HG03159 (cell line): ENCODE measurements around the gene S100A8.
"Not testable (repeated sequence)": the region's sequence is repeated elsewhere in the genome, so short reads cannot be mapped to it uniquely, and the experiment has no call there.

Experiments used
- ATAC-seq: cut with Tn5 transposase; IDR thresholded peaks from one replicate; pipeline ENCODE4 v1.9.1; 2021; ENCODE audit warnings: mild to moderate bottlenecking, moderate library complexity; ENCODE audit not compliant: unreplicated experiment

The S100A8 gene

DNA sequence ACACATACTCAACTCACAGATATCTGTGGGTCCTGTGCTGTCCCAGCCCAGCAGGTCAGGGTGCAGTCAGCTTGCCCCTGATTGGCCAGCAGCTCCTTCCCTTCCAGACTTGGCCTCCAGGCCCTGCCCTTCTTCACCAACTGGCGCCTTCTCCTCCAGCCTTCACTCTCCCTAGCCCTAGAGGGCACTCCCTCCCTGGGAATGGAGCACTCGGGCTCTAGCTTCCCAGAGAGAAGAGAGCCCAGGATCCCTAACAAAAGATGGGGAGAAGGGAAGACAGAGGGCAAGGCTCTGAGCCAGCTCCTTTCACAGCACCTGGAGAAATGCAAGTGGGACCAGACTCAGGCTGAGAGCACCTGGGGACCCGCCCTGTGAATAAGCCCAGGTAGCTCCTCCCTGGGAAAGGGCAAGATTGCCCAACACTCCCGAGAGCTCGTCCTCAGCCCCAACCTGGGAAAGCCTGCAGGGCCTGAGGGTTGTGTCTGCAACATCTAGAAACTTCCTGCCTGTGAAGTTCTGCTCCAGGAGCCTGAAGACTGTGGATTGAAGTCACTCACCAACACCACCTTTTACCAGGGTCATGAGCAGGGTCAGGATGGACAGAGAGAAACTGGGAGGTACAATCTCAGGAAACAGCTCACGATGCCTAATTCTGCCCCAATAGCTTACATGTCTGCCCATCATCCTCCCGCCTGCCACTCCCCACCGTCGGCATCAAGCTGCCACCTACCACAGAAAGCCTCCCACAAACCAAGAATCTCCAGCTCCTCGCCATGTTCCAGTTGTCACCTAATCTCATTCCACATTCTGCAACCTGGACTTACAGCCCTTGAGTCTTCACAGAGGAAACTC is 42.1 kb downstream of the S100A8 start, which contains the start of gene PGLYRP4:
Gene PGLYRP4 (minus strand): TSS at position 331 of the 852 bp plus-strand sequence. CDS start 909 bp downstream, outside the sequence.
- no peak for ATAC-seq

DNA sequence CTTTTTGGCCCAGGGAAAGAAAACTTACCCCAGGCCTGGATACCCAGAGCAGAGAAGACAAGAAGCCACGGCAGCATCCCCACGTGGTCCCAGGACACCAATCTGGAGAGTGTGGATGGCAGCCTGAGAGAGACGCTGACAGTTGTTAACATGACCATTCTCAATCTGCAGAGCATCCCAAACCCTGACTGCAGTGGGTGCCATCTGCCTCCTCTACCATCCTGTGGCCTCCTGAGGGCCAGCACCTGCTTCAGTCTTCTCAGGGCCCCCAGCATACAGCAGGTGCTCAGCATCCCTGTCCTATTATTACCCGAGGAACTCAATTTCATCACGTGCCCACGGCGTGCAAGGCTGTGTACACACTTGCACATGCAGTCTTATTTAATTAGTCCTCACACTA is 43.0 kb downstream of the S100A8 start:
- no peak for ATAC-seq

- ATAC-seq, result not testable (repeated sequence)
These were observed 43.8 kb downstream of the S100A8 start for GRCh38 chr1:153347049-153347448.

DNA sequence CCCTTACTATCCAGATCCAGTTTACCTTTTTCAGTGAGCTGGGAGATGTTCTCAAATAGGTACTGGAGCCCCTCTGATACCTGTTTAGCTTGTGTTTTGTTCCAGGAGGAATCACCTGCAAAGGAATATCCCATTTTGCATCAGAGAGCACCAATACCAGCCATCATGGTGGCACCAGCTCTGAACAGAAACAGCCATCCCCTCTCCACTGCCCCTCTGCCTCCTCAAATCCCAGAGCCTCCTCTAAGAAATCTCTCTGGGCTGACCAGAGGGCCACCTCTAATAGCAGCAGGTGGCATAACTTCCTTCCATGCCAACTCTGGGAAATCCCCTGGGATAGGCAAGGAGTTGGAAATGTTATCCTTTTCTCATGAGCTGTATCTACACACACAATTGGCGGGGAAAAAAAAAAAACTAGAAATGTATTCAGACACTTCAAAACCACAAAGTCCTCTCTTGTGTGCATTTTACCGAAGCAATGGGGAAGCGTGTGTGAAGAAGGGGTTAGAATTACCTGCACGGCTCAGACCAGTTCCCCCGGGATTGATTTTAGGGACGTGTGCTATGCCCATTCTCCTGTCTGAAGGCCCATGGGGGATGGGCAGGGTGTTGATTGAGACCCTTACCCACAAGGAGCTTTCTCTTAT is 44.7 kb downstream of the S100A8 start:
- ATAC-seq, result no peak

DNA sequence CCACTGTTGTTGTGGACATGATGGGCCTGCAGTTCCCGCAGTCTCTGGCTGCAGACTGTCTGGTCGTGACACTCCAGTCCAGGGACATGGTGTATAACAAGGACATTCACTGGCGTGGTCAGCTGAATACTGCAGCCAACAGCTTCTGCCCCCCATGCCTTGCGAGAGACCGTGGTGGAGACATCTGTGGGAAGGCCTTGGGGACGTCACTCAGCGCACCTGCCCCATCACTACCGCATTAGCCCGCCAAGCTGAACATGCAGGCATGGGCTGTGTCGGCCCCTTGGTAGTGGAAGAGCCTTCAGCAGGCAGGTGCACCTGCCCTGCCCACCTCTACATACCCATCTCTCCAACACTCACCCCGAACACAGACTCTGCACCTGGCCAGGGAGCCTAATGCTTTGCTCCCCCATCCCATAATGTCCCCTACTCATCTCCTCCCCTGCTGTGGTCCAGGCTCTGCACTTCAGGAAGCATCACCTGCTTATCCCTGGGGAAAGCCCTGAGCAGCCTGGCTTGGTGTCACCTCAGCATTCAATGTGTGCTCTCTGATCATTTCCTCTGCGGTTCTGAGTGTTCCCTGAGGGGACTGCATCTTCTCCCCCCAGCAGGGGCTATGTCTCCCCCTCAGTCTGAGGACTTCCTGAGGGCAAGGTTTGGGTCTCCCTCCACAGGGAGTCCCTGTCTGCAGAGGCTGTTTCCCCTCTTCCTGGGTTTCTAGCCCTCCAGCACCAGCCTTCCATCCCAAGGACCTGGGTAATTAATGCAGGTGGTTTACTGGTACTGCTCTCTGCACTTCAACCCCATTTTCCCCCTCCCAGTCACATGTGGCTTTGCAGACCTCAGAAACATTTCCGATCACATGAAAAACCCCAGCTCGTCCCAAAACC is 45.4 kb downstream of the S100A8 start:
- no peak for ATAC-seq

GRCh38 chr1:153344718-153345025 is 46.2 kb downstream of the S100A8 start:
- ATAC-seq, result no peak

GRCh38 chr1:153343811-153344717 is 46.8 kb downstream of the S100A8 start:
- no peak for ATAC-seq

DNA sequence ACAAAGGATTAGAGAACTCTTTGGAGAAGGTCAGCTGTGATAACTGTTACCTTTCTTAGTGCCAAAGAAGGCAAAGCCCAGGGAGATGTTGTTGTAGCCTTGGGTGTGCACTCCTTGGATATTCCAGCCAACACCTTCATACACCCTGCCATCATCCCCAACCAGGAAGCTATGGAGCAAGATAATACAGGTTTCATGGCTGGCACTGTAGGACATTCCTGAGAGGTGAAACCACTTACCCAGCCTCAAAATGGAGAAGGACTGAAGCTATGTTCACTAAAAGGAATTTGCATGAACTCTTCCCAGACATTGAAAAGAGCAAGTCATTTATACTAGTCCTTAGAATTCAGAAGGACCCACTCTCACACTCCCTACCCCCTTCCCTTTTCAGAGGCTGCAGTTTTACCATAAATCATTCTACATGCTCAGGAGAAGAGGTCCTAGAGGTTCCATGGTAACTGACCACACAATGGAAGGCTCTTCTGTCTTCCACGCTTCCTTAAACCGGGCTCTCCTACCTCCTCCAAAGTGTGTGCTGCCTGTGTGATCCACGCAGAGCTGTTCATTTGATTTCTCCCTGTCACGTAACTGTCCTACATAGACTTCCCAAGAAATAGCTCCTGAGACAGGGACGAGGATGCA is 47.7 kb downstream of the S100A8 start:
- ATAC-seq, result no peak

GRCh38 chr1:153342178-153342577 is 48.7 kb downstream of the S100A8 start:
- ATAC-seq, result no peak

DNA sequence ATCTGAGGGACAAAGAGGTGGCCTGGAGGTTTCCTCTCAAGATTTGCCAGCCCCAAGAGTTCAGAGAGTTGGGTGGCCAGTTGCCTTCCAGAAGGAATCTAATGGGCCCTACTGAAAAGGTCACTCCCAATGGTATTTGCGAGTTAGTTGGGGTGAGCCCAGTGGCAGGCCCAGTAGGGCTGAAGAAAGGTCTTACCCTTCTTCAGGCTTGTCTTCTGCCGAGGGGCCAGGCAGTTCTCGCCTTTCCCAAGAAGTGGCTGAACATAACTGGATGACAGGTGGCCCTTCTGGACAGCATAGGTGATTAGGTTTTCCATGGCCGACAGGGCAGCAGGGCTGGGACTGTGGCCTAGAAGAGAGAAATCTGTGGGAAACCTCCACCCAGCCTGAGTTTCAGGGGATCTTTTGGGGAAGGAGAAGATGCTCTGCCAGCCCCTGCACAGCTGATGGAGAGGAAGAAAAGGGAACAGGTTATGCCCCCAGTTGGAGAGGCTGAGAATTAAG is 49.4 kb downstream of the S100A8 start:
- ATAC-seq, result no peak

- ATAC-seq, result no peak
These were observed 50.5 kb downstream of the S100A8 start for GRCh38 chr1:153340356-153340755.
